Heart left ventricle (tissue), 16 donors: ENCODE results near the gene DAB2IP. TPM values are rescaled to one million over a fixed set of nuclear protein-coding genes. Genes with fewer than 3 reads are reported as not detected.
A peak's percentile ranks its signal among the peaks of the same experiment; 100 is the strongest.

Experiments used
- ATAC-seq, 4 donors: fragments of 200-7000 bp; cut with Tn5 transposase; one replicate each; pipeline ENCODE4 v1.9.1; 2020 to 2022; ENCODE audit warnings: moderate library complexity in 4 of 4, mild to moderate bottlenecking in 3 of 4, moderate number of reproducible peaks in 1 of 4
- DNase-seq, 5 donors: peaks; one replicate each; pipeline ENCODE4 v3.0.0-alpha.2; 2020
- H3K27ac ChIP-seq, 12 donors: fragments of 200-600 bp; sonication (generic) in 4 of 12; one replicate each; pipeline versions ENCODE4 v1.5.0 to v1.8.0; 2016 to 2022; ENCODE audit warnings: mild to moderate bottlenecking in 2 of 12
- H3K27me3 ChIP-seq, 9 donors: fragments of 200-600 bp; sonication (generic) in 2 of 9; one replicate each; pipeline versions ENCODE4 v1.5.1 to v1.8.0; 2016 to 2022; ENCODE audit warnings: mild to moderate bottlenecking in 3 of 9
- H3K36me3 ChIP-seq, 9 donors: fragments of 200-600 bp; sonication (generic) in 2 of 9; one replicate each; pipeline versions ENCODE4 v1.5.0 to v1.8.0; 2018 to 2022; ENCODE audit warnings: mild to moderate bottlenecking in 2 of 9
- H3K4me1 ChIP-seq, 12 donors: fragments of 200-600 bp; sonication (generic) in 4 of 12; one replicate each; pipeline versions ENCODE4 v1.5.0 to v1.8.0; 2016 to 2022; ENCODE audit warnings: mild to moderate bottlenecking in 3 of 12
- H3K4me3 ChIP-seq, 12 donors: fragments of 200-600 bp; sonication (generic) in 4 of 12; one replicate each; pipeline versions ENCODE4 v1.5.0 to v1.8.0; 2017 to 2022; ENCODE audit warnings: mild to moderate bottlenecking in 9 of 12, moderate library complexity in 4 of 12
- H3K9me3 ChIP-seq, 12 donors: fragments of 200-600 bp; sonication (generic) in 4 of 12; one replicate each; pipeline versions ENCODE4 v1.5.0 to v1.8.0; 2016 to 2022; ENCODE audit warnings: mild to moderate bottlenecking in 1 of 12
- CTCF ChIP-seq, 12 donors: fragments of 200-600 bp; sonication (generic) in 4 of 12; IDR thresholded peaks; one replicate each; pipeline versions ENCODE4 v1.5.0 to v1.8.0; 2018 to 2022; ENCODE audit warnings: antibody characterized with exemption in 12 of 12, mild to moderate bottlenecking in 5 of 12
- POLR2A ChIP-seq, 2 donors: fragments of 450-650 bp; IDR thresholded peaks; one replicate each; pipeline ENCODE4 v1.6.1; 2017; ENCODE audit warnings: antibody characterized with exemption in 2 of 2, mild to moderate bottlenecking in 2 of 2, moderate library complexity in 2 of 2
- WGBS, 4 donors: extraction: QIAGEN DNeasy Blood & Tissue Kit in 2 of 4; methylation state at CpG; one replicate each; pipeline versions ENCODE4 v1.1.5 to v1.1.7; 2013 to 2018; 5-methylcytosine and 5-hydroxymethylcytosine counted together
- intact Hi-C, 10 donors: fragments of 100-400 bp; cut with DNase I; formaldehyde crosslinking; loops; one replicate each; pipeline versions ENCODE4 v1.11.1 to v1.14.2; 2022
- polyA plus RNA-seq, 2 donors: library from polyadenylated mRNA; stranded (reverse); fragments of 200-250 nt; gene quantifications; one replicate each; pipeline ENCODE4 v1.2.3, GENCODE V29; 2013
- total RNA-seq, 9 donors: library from RNA; depleted of rRNA in 2 of 9; stranded (reverse); fragments of >200 nt in 2 of 9; fragmentation: NEBNext Ultra II Directional in 3 of 9; extraction: Animal tissue kit (Norgen Biotek cat#: 25700) in 3 of 9; gene quantifications; one replicate each; pipeline versions ENCODE4 v1.1.0 to v1.2.4, GENCODE V29; 2016 to 2023
- donor health status: ischemic (EF 13 %, LVEDD 7.1; RV severe dilation, severe dysfunction).
- donor health status: healthy with polysubstance abuse.
- donor health status: DM: no; HTN: yes; CAD: no.
- donor health status: DM: no; HTN: no; CAD: no.
- donor health status: ischemic (EF 25% LVEDD 6.9; RV normal size, moderate dysfunction).
- donor health status: ischemic (EF 25% LVEDD 5.7; RV mildly dilated, moderate dysfunction).
- donor health status: healthy.
- donor health status: DM: yes; HTN: yes; CAD: no.
- donor health status: ischemic (EF 35%, LVEDD 5.7; RV mildly dilated, moderate dysfunction).
- donor health status: nonischemic (EF 11% LVEDD 7.7; RV severe dilation, severe dysfunction).
- donor health status: DM: yes; HTN: yes; CAD: no.
- donor health status: PGD.
- donor health status: ischemic (EF 29% LVEDD 5.4; RV normal size, mild dysfunction).
- donor health status: nonischemic (EF 23%, LVEDD 6.1; RV moderate dilation, normal function).

The DAB2IP gene
- total and polyA plus RNA-seq, 11 donors, result 30.9 to 103 (median 52.6) TPM

DNA sequence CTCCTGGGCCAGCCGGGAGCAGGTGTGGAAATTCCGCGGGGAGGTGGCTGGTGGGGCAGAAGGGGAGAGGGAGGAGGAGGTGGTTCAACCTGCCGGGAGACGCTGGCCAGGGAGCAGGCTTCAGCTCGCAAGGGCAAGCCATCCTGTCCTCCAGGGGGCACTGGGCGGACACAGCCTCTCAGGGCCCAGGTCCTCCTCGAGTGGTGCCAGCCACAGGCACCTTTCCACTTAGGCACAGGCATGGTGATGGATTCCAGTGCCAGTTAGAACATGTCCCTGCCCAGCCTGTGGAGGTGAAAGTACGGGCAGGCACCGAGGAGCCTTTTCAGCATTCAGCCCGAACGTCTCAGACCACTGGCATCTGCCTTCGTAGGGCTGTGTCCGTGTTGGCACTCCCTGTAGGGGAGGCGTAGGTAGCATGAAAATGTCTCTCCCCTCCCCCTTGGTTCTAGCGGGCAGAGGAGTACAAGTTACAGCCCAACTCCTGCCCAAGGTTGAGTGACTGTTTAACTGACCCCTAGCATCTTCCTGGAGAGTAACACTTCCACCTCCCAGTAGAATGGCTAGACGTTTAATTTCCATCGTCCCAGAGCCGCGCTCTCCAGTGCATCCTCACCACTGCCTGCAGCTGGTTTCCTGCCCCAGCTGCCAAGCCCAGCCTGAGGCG lies 48.9 kb downstream of the DAB2IP start:
- ATAC-seq, result peak; percentile 62 to 82 (median 77)
- H3K4me3 ChIP-seq, result peak overlapping the region; percentile 19 to 77 (median 58)
- peak; percentile 65 to 87 (median 80) for DNase-seq
- H3K27ac ChIP-seq, result peak overlapping the region; percentile 48 to 88 (median 80)
- intact Hi-C loops, result loop anchor here in 3 of 10 donors (1.0 to 5.0 kb wide), 3 partner anchors 42 to 292 kb away; no protein-coding TSS in a partner anchor
- H3K27me3 ChIP-seq, result peaks cover 0 to 37% (median 0%) of the 10 kb centered on the region in 9 donors
- TF ChIP-seq POLR2A (IDR thresholded peaks at IDR 0.05) (no peak), CTCF (IDR thresholded peaks at IDR 0.05) (peak in 11 of 12 donors; percentile 25 to 68 (median 56))
- 22 to 33% (median 27%) methylated on average over 10 to 21 of the region's 21 CpGs for WGBS, 4 donors
- no peaks in the 10 kb centered on the region for H3K36me3 ChIP-seq
- H3K4me1 ChIP-seq, result peaks cover 17 to 74% (median 36%) of the 10 kb centered on the region in 12 donors
- no peaks in the 10 kb centered on the region for H3K9me3 ChIP-seq

GRCh38 chr9:121700832-121701419 lies 49.5 kb downstream of the DAB2IP start:
- H3K36me3 ChIP-seq, result no peaks in the 10 kb centered on the region
- H3K27ac ChIP-seq, result peak overlapping the region; percentile 48 to 83 (median 79)
- DNase-seq (peak; percentile 63 to 81 (median 77)), ATAC-seq (peak in 3 of 4 donors; percentile 15 to 78 (median 34))
- H3K9me3 ChIP-seq, result no peaks in the 10 kb centered on the region
- intact Hi-C loops, result loop anchor here in 3 of 10 donors (1.0 to 5.0 kb wide), 3 partner anchors 41 to 291 kb away; no protein-coding TSS in a partner anchor
- peak overlapping the region in 9 of 12 donors; percentile 49 to 77 (median 63) for H3K4me3 ChIP-seq
- peaks cover 17 to 74% (median 36%) of the 10 kb centered on the region in 12 donors for H3K4me1 ChIP-seq
- TF ChIP-seq CTCF (IDR thresholded peaks at IDR 0.05), result no peak
- no peak for TF ChIP-seq POLR2A (IDR thresholded peaks at IDR 0.05)
- peaks cover 0 to 37% (median 0%) of the 10 kb centered on the region in 9 donors for H3K27me3 ChIP-seq
- WGBS, 4 donors, result 39 to 56% (median 50%) methylated on average over 16 to 26 of the region's 26 CpGs

DNA sequence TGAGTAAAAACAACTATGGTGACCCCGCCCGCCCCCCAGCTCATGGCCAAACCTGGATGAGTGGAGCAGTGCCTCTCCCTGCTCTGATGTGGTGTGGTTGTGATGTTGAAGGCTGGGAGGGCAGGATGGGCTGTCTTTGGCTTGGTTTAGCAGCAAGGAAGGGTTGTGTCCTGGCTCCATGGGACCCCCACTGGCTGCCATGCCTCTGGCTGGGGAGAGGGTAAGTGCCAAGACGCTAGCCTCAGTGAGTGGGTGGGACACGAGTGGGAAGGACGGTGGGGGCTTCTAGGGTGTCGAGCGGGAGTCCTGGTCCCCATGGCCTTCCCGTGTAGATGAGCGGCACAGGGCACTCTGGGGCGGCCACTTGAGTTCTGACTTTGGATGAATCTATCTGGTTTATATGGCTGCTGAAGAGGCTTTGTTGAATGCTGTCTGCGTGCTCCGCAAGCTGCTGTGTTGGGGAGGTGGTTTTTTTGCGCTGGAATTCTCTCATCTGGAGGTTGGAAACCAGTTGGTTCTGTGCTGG lies 50.4 kb downstream of the DAB2IP start:
- intact Hi-C loops, result loop anchor here in 4 of 10 donors (2.0 to 5.0 kb wide), 3 partner anchors 17 to 291 kb away; no protein-coding TSS in a partner anchor
- ATAC-seq, result no peak
- Histone ChIP-seq H3K27ac (peak overlapping the region in 7 of 12 donors; percentile 0 to 82 (median 78)), H3K27me3 (peaks cover 0 to 33% (median 0%) of the 10 kb centered on the region in 9 donors), H3K4me1 (peaks cover 17 to 80% (median 36%) of the 10 kb centered on the region in 12 donors), H3K4me3 (no peak overlapping the region), H3K9me3 (no peaks in the 10 kb centered on the region), H3K36me3 (no peaks in the 10 kb centered on the region)
- WGBS, 4 donors, result 90 to 94% (median 92%) methylated on average over 13 of the region's 13 CpGs
- TF ChIP-seq CTCF (IDR thresholded peaks at IDR 0.05) (no peak), POLR2A (IDR thresholded peaks at IDR 0.05) (no peak)
- no peak for DNase-seq
